GM12878 (cell line): ENCODE data around the gene TAMALIN. TPM values are rescaled to one million over a fixed set of nuclear protein-coding genes. Genes with fewer than 3 reads are reported as not detected.

Experiments
- ATAC-seq: fragments of 200-7000 bp; cut with Tn5 transposase; 3 replicates; pipeline ENCODE4 v1.9.1; 2020; ENCODE audit warnings: mild to moderate bottlenecking, moderate library complexity
- BruUV-seq: library from RNA; stranded (reverse); fragments of 400-500 nt; replicated peaks from 2 replicates; lab custom pipeline; 2021; lab: Mats Ljungman, UMichigan
- CTCF ChIA-PET: fragments of 300-600 bp; sonication (Branson Sonifier 250); formaldehyde crosslinking; extraction: SDS; loops from one replicate; lab custom pipeline; 2021; ENCODE audit warnings: inconsistent platforms; lab: Yijun Ruan, JAX
- POLR2A ChIA-PET: fragments of 350-600 bp; formaldehyde crosslinking; extraction: SDS; loops from one replicate; lab custom pipeline; 2021; ENCODE audit warnings: inconsistent platforms; lab: Charles Lee
- RAD21 ChIA-PET: fragments of 300-600 bp; sonication (Branson Sonifier 250); formaldehyde crosslinking; loops from one replicate; lab custom pipeline; 2023; ENCODE audit warnings: antibody characterized with exemption; ENCODE audit not compliant: unreplicated experiment; lab: Charles Lee
- SMC1A ChIA-PET: fragments of 300-600 bp; sonication (Branson Sonifier 250); formaldehyde crosslinking; loops from one replicate; lab custom pipeline; 2023; ENCODE audit not compliant: unreplicated experiment, uncharacterized antibody; lab: Charles Lee
- DNase-seq: peaks from one replicate; pipeline ENCODE4 v3.0.0-alpha.2; 2011; ENCODE audit warnings: low read depth, low spot score
- FAIRE-seq: peaks from 3 replicates; lab custom pipeline; 2011; peaks lifted over from hg19 to GRCh38; lab: Jason Lieb, UNC
- H2AFZ ChIP-seq: 2 replicates; pipeline ENCODE4 v1.6.0; 2011; ENCODE audit warnings: low read depth, low read length, control low read depth; ENCODE audit not compliant: control insufficient read depth
- H3K27ac ChIP-seq: 2 replicates; pipeline ENCODE4 v1.5.1; 2011; ENCODE audit warnings: control low read depth; ENCODE audit not compliant: control insufficient read depth, insufficient read depth
- H3K27me3 ChIP-seq, 2 experiments: replicated peaks in 1 of 2; 2 replicates each; pipeline versions ENCODE4 v1.6.0 to v1.6.1; 2011; ENCODE audit warnings: low read length in 1 of 2; ENCODE audit not compliant: control insufficient read depth in 2 of 2, insufficient read depth in 2 of 2
- H3K36me3 ChIP-seq, 2 experiments: 2 replicates each; pipeline ENCODE4 v1.5.1; 2011; ENCODE audit warnings: low read length in 1 of 2; ENCODE audit not compliant: control insufficient read depth in 2 of 2, insufficient read depth in 2 of 2
- H3K4me1 ChIP-seq: 2 replicates; pipeline ENCODE4 v1.6.1; 2011; ENCODE audit warnings: mild to moderate bottlenecking, low read length, moderate library complexity, mixed read lengths; ENCODE audit not compliant: control insufficient read depth, insufficient read depth
- H3K4me2 ChIP-seq: 2 replicates; pipeline ENCODE4 v1.6.0; 2011; ENCODE audit warnings: control low read depth; ENCODE audit not compliant: control insufficient read depth, insufficient read depth
- H3K4me3 ChIP-seq: fragments of 200-600 bp; sonication (generic); 2 replicates; pipeline ENCODE4 v1.5.1; 2016
- H3K79me2 ChIP-seq: 2 replicates; pipeline ENCODE4 v1.6.0; 2011; ENCODE audit warnings: low read length; ENCODE audit not compliant: control insufficient read depth, insufficient read depth
- H3K9ac ChIP-seq: 2 replicates; pipeline ENCODE4 v1.8.0; 2011; ENCODE audit warnings: low read length, control low read depth, mixed read lengths; ENCODE audit not compliant: control insufficient read depth, insufficient read depth
- H3K9me3 ChIP-seq: replicated peaks from 3 replicates; pipeline ENCODE4 v1.5.1; 2011; ENCODE audit warnings: mild to moderate bottlenecking, low read length; ENCODE audit not compliant: control insufficient read depth, insufficient read depth
- H4K20me1 ChIP-seq: 2 replicates; pipeline ENCODE4 v1.6.0; 2011; ENCODE audit not compliant: control insufficient read depth, insufficient read depth
- HDAC2 ChIP-seq: fragments of 200-600 bp; sonication (generic); IDR thresholded peaks from 2 replicates; pipeline ENCODE4 v1.6.1; 2017
- MEF2B ChIP-seq: fragments of 450-650 bp; IDR thresholded peaks from 2 replicates; pipeline ENCODE4 v1.6.1; 2018; ENCODE audit warnings: mild to moderate bottlenecking, moderate library complexity; ENCODE audit not compliant: partially characterized antibody, poor library complexity, severe bottlenecking
- NR2C2 ChIP-seq: IDR thresholded peaks from 2 replicates; pipeline ENCODE4 v1.6.1; 2011; ENCODE audit warnings: borderline replicate concordance, low read depth; ENCODE audit not compliant: control insufficient read depth, insufficient read length
- PBX3 ChIP-seq: IDR thresholded peaks from 2 replicates; pipeline ENCODE4 v1.6.1; 2011; ENCODE audit warnings: mild to moderate bottlenecking, low read depth, low read length, moderate library complexity; ENCODE audit not compliant: insufficient replicate concordance
- SREBF2 ChIP-seq: IDR thresholded peaks from 2 replicates; pipeline ENCODE4 v1.6.1; 2012; ENCODE audit warnings: mild to moderate bottlenecking, low read length
- WGBS: methylation state at CpG from one replicate; pipeline ENCODE4 v1.1.6; 2016; ENCODE audit warnings: low lambda C conversion rate; ENCODE audit not compliant: insufficient replicate concordance, insufficient coverage; ENCODE audit errors: missing lambda C conversion rate; 5-methylcytosine and 5-hydroxymethylcytosine counted together
- in situ Hi-C: fragments of 300-500 bp; cut with MboI; formaldehyde crosslinking; loops from 9 replicates; pipeline ENCODE4 v1.14.3; 2018; ENCODE audit warnings: mixed read lengths
- intact Hi-C: fragments of 100-400 bp; cut with micrococcal nuclease; formaldehyde crosslinking; loops from one replicate; pipeline ENCODE4 v1.14.2; 2022; ENCODE audit not compliant: unreplicated experiment
- polyA plus RNA-seq, 11 experiments: library from polyadenylated mRNA; depleted of rRNA in 4 of 11; unstranded in 6 of 11; stranded (reverse) in 5 of 11; fragments of >200 nt; fragmentation: Nextera tagmentation in 4 of 11; fragmentation: Illumina TruSeq in 1 of 11; extraction: Ambion mirVana in 4 of 11; extraction: Trizol in 1 of 11; gene quantifications; 1 replicate in 1 of 11; 2 replicates in 10 of 11; pipeline versions ENCODE4 v1.2.1 to v1.2.3, GENCODE V29; 2011 to 2016; ENCODE audit warnings: inconsistent platforms in 2 of 11, missing spikeins in 2 of 11, low read depth in 1 of 11
- total RNA-seq, 4 experiments: library from RNA; depleted of rRNA in 3 of 4; stranded (reverse); fragments of >200 nt in 3 of 4; fragmentation: Illumina TruSeq in 1 of 4; extraction: Trizol in 1 of 4; gene quantifications; 2 replicates each; pipeline versions ENCODE4 v1.2.1 to v1.2.3, GENCODE V29; 2013 to 2021

The TAMALIN gene
- total and polyA plus RNA-seq, 10 of the 15 experiments (the other 5 are each of a cell fraction or from before 2014, with no cell fraction given): 0.09 to 0.58 (median 0.19) TPM; not detected in 4

- Histone ChIP-seq H3K9me3 (no peaks in the 10 kb centered on the region), H3K4me3 (no peak overlapping the region), H3K27ac (no peak overlapping the region), H3K79me2 (no peaks in the 10 kb centered on the region), H4K20me1 (no peaks in the 10 kb centered on the region), H3K27me3 (no peaks in the 10 kb centered on the region), H3K4me1 (peaks cover 15% of the 10 kb centered on the region), H3K4me2 (no peak overlapping the region), H2AFZ (no peak overlapping the region), H3K9ac (no peak overlapping the region), H3K36me3 (no peaks in the 10 kb centered on the region)
- ChIA-PET SMC1A (interaction anchor here (0.9 to 1.2 kb wide), 4 partner anchors 12 to 25 kb away, joined by 3 to 5 read pairs (median 4); no protein-coding TSS in a partner anchor), RAD21 (interaction anchor here (0.8 to 1.3 kb wide), 3 partner anchors 11 to 39 kb away, joined by 4 to 5 read pairs (median 4); no protein-coding TSS in a partner anchor), CTCF (interaction anchor here (0.9 to 6.8 kb wide), 6 partner anchors 11 to 72 kb away, joined by 3 to 61 read pairs (median 8); partner anchors contain the start of gene ATG101), POLR2A (interaction anchor here (0.6 to 2.3 kb wide), 5 partner anchors 8 to 963 kb away, joined by 3 to 7 read pairs (median 3); partner anchors contain the start of gene EIF4B)
- no peak for DNase-seq
- WGBS: 40% methylated on average over 19 of the region's 21 CpGs
- no TSS peak for BruUV-seq
- TF ChIP-seq PBX3: no peak
- TF ChIP-seq NR2C2: no peak
- TF ChIP-seq SREBF2: no peak
- TF ChIP-seq MEF2B: no peak
- TF ChIP-seq HDAC2: no peak
- ATAC-seq: no peak
- in situ Hi-C loops: no loop called here
- no peak for FAIRE-seq
- intact Hi-C loops: no loop called here
Measured at GRCh38 chr12:52043386-52044212, 36.9 kb downstream of the TAMALIN start.
